Neuronal stem cell (in vitro differentiated cells): ENCODE results near the gene PSRC1.

Experiments used
- DNase-seq: peaks from one replicate; pipeline ENCODE4 v3.0.0-alpha.2; 2013; ENCODE audit warnings: low spot score
- H2AFZ ChIP-seq: one replicate; pipeline ENCODE4 v1.6.1; 2013; ENCODE audit warnings: mild to moderate bottlenecking, low read length, inconsistent platforms
- H2AK5ac ChIP-seq: 2 replicates; pipeline ENCODE4 v1.6.1; 2013; ENCODE audit warnings: low read depth, mild to moderate bottlenecking, inconsistent platforms, low read length, moderate library complexity, mixed read lengths
- H2BK120ac ChIP-seq: 2 replicates; pipeline ENCODE4 v1.6.1; 2013; ENCODE audit warnings: low read depth, mild to moderate bottlenecking, inconsistent platforms, low read length, moderate library complexity, mixed read lengths
- H2BK12ac ChIP-seq: one replicate; pipeline ENCODE4 v1.6.1; 2013; ENCODE audit warnings: low read length, inconsistent platforms
- H2BK15ac ChIP-seq: 2 replicates; pipeline ENCODE4 v1.6.1; 2013; ENCODE audit warnings: mild to moderate bottlenecking, low read length, inconsistent platforms, mixed read lengths
- H2BK5ac ChIP-seq: one replicate; pipeline ENCODE4 v1.6.1; 2013; ENCODE audit warnings: inconsistent platforms, mild to moderate bottlenecking, low read length, moderate library complexity
- H3K14ac ChIP-seq: one replicate; pipeline ENCODE4 v1.6.1; 2013; ENCODE audit warnings: low read length, inconsistent platforms
- H3K18ac ChIP-seq: 2 replicates; pipeline ENCODE4 v1.6.1; 2013; ENCODE audit warnings: low read length, inconsistent platforms
- H3K23ac ChIP-seq: 2 replicates; pipeline ENCODE4 v1.6.1; 2013; ENCODE audit warnings: low read depth, mild to moderate bottlenecking, mixed read lengths, low read length, inconsistent platforms; ENCODE audit not compliant: poor library complexity
- H3K27ac ChIP-seq: replicated peaks from 3 replicates; pipeline ENCODE4 v1.5.1; 2013; ENCODE audit warnings: low read length, inconsistent platforms
- H3K27me3 ChIP-seq, 3 experiments: 2 replicates each; pipeline ENCODE4 v1.6.1; 2013; ENCODE audit warnings: low read length in 3 of 3, mild to moderate bottlenecking in 2 of 3, inconsistent platforms in 1 of 3, low read depth in 1 of 3, mixed read lengths in 1 of 3, moderate library complexity in 1 of 3; ENCODE audit not compliant: control insufficient read depth in 3 of 3, insufficient read depth in 3 of 3
- H3K36me3 ChIP-seq, 2 donors: replicated peaks in 1 of 2; 2 replicates each; pipeline ENCODE4 v1.6.1; 2013; ENCODE audit warnings: low read length in 2 of 2; ENCODE audit not compliant: control insufficient read depth in 2 of 2, insufficient read depth in 2 of 2
- H3K4ac ChIP-seq: 2 replicates; pipeline ENCODE4 v1.6.1; 2013; ENCODE audit warnings: inconsistent platforms, mild to moderate bottlenecking, low read length, moderate library complexity
- H3K4me1 ChIP-seq, 2 donors: 1 replicate in 1 of 2; 2 replicates in 1 of 2; pipeline ENCODE4 v1.6.1; 2013; ENCODE audit warnings: low read length in 2 of 2, low read depth in 1 of 2; ENCODE audit not compliant: control insufficient read depth in 2 of 2, insufficient read depth in 1 of 2
- H3K4me2 ChIP-seq: one replicate; pipeline ENCODE4 v1.6.1; 2013; ENCODE audit warnings: mild to moderate bottlenecking, low read length, inconsistent platforms; ENCODE audit not compliant: insufficient read depth, poor library complexity, severe bottlenecking
- H3K4me3 ChIP-seq, 2 donors: 2 replicates each; pipeline ENCODE4 v1.5.1; 2013; ENCODE audit warnings: low read length in 2 of 2, mild to moderate bottlenecking in 2 of 2, inconsistent platforms in 1 of 2, moderate library complexity in 1 of 2
- H3K79me1 ChIP-seq: one replicate; pipeline ENCODE4 v1.6.1; 2013; ENCODE audit warnings: low read depth, mild to moderate bottlenecking, inconsistent platforms, low read length, moderate library complexity
- H3K9ac ChIP-seq: one replicate; pipeline ENCODE4 v1.6.1; 2013; ENCODE audit warnings: mild to moderate bottlenecking, low read depth, low read length, inconsistent platforms; ENCODE audit not compliant: poor library complexity
- H3K9me3 ChIP-seq, 2 donors: replicated peaks in 1 of 2; 2 replicates each; pipeline versions ENCODE3 to v1.6.1; 2013; ENCODE audit warnings: low read length in 2 of 2, mild to moderate bottlenecking in 2 of 2, inconsistent platforms in 1 of 2, low read depth in 1 of 2, mixed read lengths in 1 of 2, moderate library complexity in 1 of 2; ENCODE audit not compliant: control insufficient read depth in 2 of 2, insufficient read depth in 1 of 2
- H4K8ac ChIP-seq: one replicate; pipeline ENCODE4 v1.6.1; 2013; ENCODE audit warnings: low read depth, mild to moderate bottlenecking, inconsistent platforms, low read length, moderate library complexity
- H4K91ac ChIP-seq: one replicate; pipeline ENCODE4 v1.6.1; 2013; ENCODE audit warnings: low read length, low read depth, mild to moderate bottlenecking, inconsistent platforms; ENCODE audit not compliant: poor library complexity
- WGBS, 2 donors: extraction: QIAGEN DNeasy Blood & Tissue Kit; methylation state at CpG; one replicate each; pipeline ENCODE4 v1.1.7; 2013; ENCODE audit warnings: missing lambda C conversion rate in 2 of 2, mixed read lengths in 1 of 2; ENCODE audit not compliant: insufficient read length in 2 of 2, insufficient replicate concordance in 1 of 2; ENCODE audit errors: extremely low coverage in 2 of 2; 5-methylcytosine and 5-hydroxymethylcytosine counted together

PSRC1 gene

GRCh38 chr1:109239409-109240068, 43.4 kb downstream of the PSRC1 start:
- Histone ChIP-seq H3K14ac (no peak overlapping the region), H3K9ac (peak overlapping the region; percentile 70), H3K27me3 (no peaks in the 10 kb centered on the region), H3K18ac (peak overlapping the region; percentile 63), H3K4ac (no peak overlapping the region), H3K36me3 (peaks cover 34 to 58% of the 10 kb centered on the region in 2 donors), H3K4me2 (no peak overlapping the region), H2BK15ac (no peak overlapping the region), H3K27ac (no peak overlapping the region), H2BK12ac (no peak overlapping the region), H3K23ac (no peak overlapping the region), H3K79me1 (no peaks in the 10 kb centered on the region), H2BK5ac (no peak overlapping the region), H2AFZ (no peak overlapping the region), H3K4me3 (no peak overlapping the region), H4K91ac (no peak overlapping the region), H3K9me3 (no peaks in the 10 kb centered on the region), H4K8ac (no peak overlapping the region), H2AK5ac (no peak overlapping the region), H3K4me1 (peaks cover 15 to 28% of the 10 kb centered on the region in 2 donors), H2BK120ac (peak overlapping the region; percentile 12)
- no CpG with 5 or more reads among the region's 6 CpGs for WGBS, 2 donors
- DNase-seq, result no peak

- Histone ChIP-seq H2AK5ac (no peak overlapping the region), H3K4me3 (no peak overlapping the region), H3K27ac (no peak overlapping the region), H3K79me1 (no peaks in the 10 kb centered on the region), H3K27me3 (no peaks in the 10 kb centered on the region), H3K4me1 (peaks cover 15 to 28% of the 10 kb centered on the region in 2 donors), H2BK12ac (no peak overlapping the region), H2BK15ac (no peak overlapping the region), H3K9me3 (no peaks in the 10 kb centered on the region), H2BK5ac (no peak overlapping the region), H3K14ac (no peak overlapping the region), H4K8ac (no peak overlapping the region), H2BK120ac (no peak overlapping the region), H4K91ac (no peak overlapping the region), H3K4ac (no peak overlapping the region), H3K9ac (no peak overlapping the region), H2AFZ (no peak overlapping the region), H3K18ac (no peak overlapping the region), H3K4me2 (no peak overlapping the region), H3K36me3 (peaks cover 37 to 63% of the 10 kb centered on the region in 2 donors), H3K23ac (no peak overlapping the region)
- WGBS, 2 donors, result no CpG with 5 or more reads among the region's 5 CpGs
- DNase-seq, result no peak
Measured at GRCh38 chr1:109239047-109239408, 43.9 kb downstream of the PSRC1 start.

GRCh38 chr1:109238382-109238781, 44.6 kb downstream of the PSRC1 start:
- H4K91ac ChIP-seq, result no peak overlapping the region
- H2AK5ac ChIP-seq, result no peak overlapping the region
- no peaks in the 10 kb centered on the region for H3K27me3 ChIP-seq
- H3K9me3 ChIP-seq, result no peaks in the 10 kb centered on the region
- H2AFZ ChIP-seq, result no peak overlapping the region
- WGBS, 2 donors, result no CpG with 5 or more reads among the region's 2 CpGs
- no peak overlapping the region for H3K27ac ChIP-seq
- no peak overlapping the region for H3K4me3 ChIP-seq
- H3K36me3 ChIP-seq, result peaks cover 37 to 69% of the 10 kb centered on the region in 2 donors
- no peak overlapping the region for H3K23ac ChIP-seq
- H3K4me2 ChIP-seq, result no peak overlapping the region
- no peak overlapping the region for H2BK15ac ChIP-seq
- no peak for DNase-seq
- H3K14ac ChIP-seq, result no peak overlapping the region
- no peak overlapping the region for H3K18ac ChIP-seq
- no peak overlapping the region for H2BK5ac ChIP-seq
- H3K4ac ChIP-seq, result no peak overlapping the region
- no peak overlapping the region for H3K9ac ChIP-seq
- H4K8ac ChIP-seq, result no peak overlapping the region
- H3K79me1 ChIP-seq, result no peaks in the 10 kb centered on the region
- H2BK12ac ChIP-seq, result no peak overlapping the region
- H3K4me1 ChIP-seq, result peaks cover 15 to 28% of the 10 kb centered on the region in 2 donors
- no peak overlapping the region for H2BK120ac ChIP-seq

- no peak overlapping the region for H3K9ac ChIP-seq
- no peak overlapping the region for H2BK5ac ChIP-seq
- H3K9me3 ChIP-seq, result no peaks in the 10 kb centered on the region
- H3K14ac ChIP-seq, result no peak overlapping the region
- no peak overlapping the region for H4K8ac ChIP-seq
- H3K23ac ChIP-seq, result no peak overlapping the region
- no peak overlapping the region for H3K4me3 ChIP-seq
- H3K4me1 ChIP-seq, result peaks cover 15 to 26% of the 10 kb centered on the region in 2 donors
- H3K27me3 ChIP-seq, result no peaks in the 10 kb centered on the region
- DNase-seq, result no peak
- H3K36me3 ChIP-seq, result peaks cover 38 to 78% of the 10 kb centered on the region in 2 donors
- no peak overlapping the region for H3K4ac ChIP-seq
- H3K79me1 ChIP-seq, result no peaks in the 10 kb centered on the region
- peak overlapping the region; percentile 35 for H3K27ac ChIP-seq
- H3K18ac ChIP-seq, result no peak overlapping the region
- WGBS, 2 donors, result no CpG with 5 or more reads among the region's 3 CpGs
- no peak overlapping the region for H4K91ac ChIP-seq
- H3K4me2 ChIP-seq, result no peak overlapping the region
- H2AFZ ChIP-seq, result no peak overlapping the region
- H2BK15ac ChIP-seq, result no peak overlapping the region
- no peak overlapping the region for H2BK120ac ChIP-seq
- H2BK12ac ChIP-seq, result peak overlapping the region; percentile 25
- H2AK5ac ChIP-seq, result peak overlapping the region; percentile 73
Measured at GRCh38 chr1:109237512-109237911, 45.4 kb downstream of the PSRC1 start.
